Measurements from ENCODE around the gene ZNF423.
"Not testable (repeated sequence)": the region's sequence is repeated elsewhere in the genome, so short reads cannot be mapped to it uniquely, and the experiment has no call there.

The ZNF423 gene

GRCh38 chr16:49523435-49524159 lies 332.3 kb downstream of the ZNF423 start:
- no peak for DNase-seq (ENCODE audit: low read depth in 4 of 4, low spot score in 1 of 4)

- no peak for DNase-seq (ENCODE audit: low read depth in 4 of 4, low spot score in 1 of 4)
Measured at GRCh38 chr16:49521734-49522325, 334.1 kb downstream of the ZNF423 start.

GRCh38 chr16:49520492-49521038 lies 335.3 kb downstream of the ZNF423 start:
- no peak for DNase-seq (ENCODE audit: low read depth in 4 of 4, low spot score in 1 of 4)

GRCh38 chr16:49519741-49520140 lies 336.2 kb downstream of the ZNF423 start:
- no peak for DNase-seq (ENCODE audit: low read depth in 4 of 4, low spot score in 1 of 4)

GRCh38 chr16:49519008-49519656 lies 336.8 kb downstream of the ZNF423 start:
- DNase-seq (ENCODE audit: low read depth in 4 of 4, low spot score in 1 of 4): no peak

- no peak for DNase-seq (ENCODE audit: low read depth in 4 of 4, low spot score in 1 of 4)
Measured at GRCh38 chr16:49516382-49517036, 339.4 kb downstream of the ZNF423 start.

- DNase-seq (ENCODE audit: low read depth in 4 of 4, low spot score in 1 of 4): no peak
Measured at GRCh38 chr16:49515861-49516260, 340.1 kb downstream of the ZNF423 start.

- DNase-seq (ENCODE audit: low read depth in 4 of 4, low spot score in 1 of 4): no peak
Measured at GRCh38 chr16:49515016-49515565, 340.8 kb downstream of the ZNF423 start.

- no peak for DNase-seq (ENCODE audit: low read depth in 4 of 4, low spot score in 1 of 4)
Measured at GRCh38 chr16:49514073-49514980, 341.6 kb downstream of the ZNF423 start.

GRCh38 chr16:49513040-49513439 lies 342.9 kb downstream of the ZNF423 start:
- no peak for DNase-seq (ENCODE audit: low read depth in 4 of 4, low spot score in 1 of 4)

- DNase-seq (ENCODE audit: low read depth in 4 of 4, low spot score in 1 of 4): no peak
Measured at GRCh38 chr16:49510654-49511305, 345.1 kb downstream of the ZNF423 start.

GRCh38 chr16:49510141-49510540 lies 345.8 kb downstream of the ZNF423 start:
- DNase-seq (ENCODE audit: low read depth in 4 of 4, low spot score in 1 of 4): no peak

GRCh38 chr16:49506058-49507013 lies 349.6 kb downstream of the ZNF423 start:
- DNase-seq (ENCODE audit: low read depth in 4 of 4, low spot score in 1 of 4): not testable (repeated sequence)

GRCh38 chr16:49505556-49505955 lies 350.4 kb downstream of the ZNF423 start:
- DNase-seq (ENCODE audit: low read depth in 4 of 4, low spot score in 1 of 4): no peak

GRCh38 chr16:49504626-49505025 lies 351.3 kb downstream of the ZNF423 start:
- no peak for DNase-seq (ENCODE audit: low read depth in 4 of 4, low spot score in 1 of 4)

GRCh38 chr16:49504023-49504364 lies 351.9 kb downstream of the ZNF423 start:
- DNase-seq (ENCODE audit: low read depth in 4 of 4, low spot score in 1 of 4): no peak

- no peak for DNase-seq (ENCODE audit: low read depth in 4 of 4, low spot score in 1 of 4)
Measured at GRCh38 chr16:49503256-49504022, 352.5 kb downstream of the ZNF423 start.

Data from stimulated activated CD4-positive, alpha-beta T cell treated with anti-CD3 and anti-CD28 coated beads, Interleukin-1b, Interleukin-23, amount 100 ng/mL, for 24 hours (primary cell).